Keratinocyte (primary cell): ENCODE data around the gene USP48. TPM values are rescaled to one million over a fixed set of nuclear protein-coding genes. Genes with fewer than 3 reads are reported as not detected.

Experiments used
- DNase-seq: peaks from one replicate; pipeline ENCODE4 v3.0.0-alpha.2; 2011; ENCODE audit warnings: low read depth, missing footprints, low spot score
- FAIRE-seq: peaks from 2 replicates; lab custom pipeline; 2011; peaks lifted over from hg19 to GRCh38; lab: Jason Lieb, UNC
- H2AFZ ChIP-seq: 2 replicates; pipeline ENCODE4 v1.6.0; 2012; ENCODE audit warnings: low read length, control low read depth, inconsistent platforms; ENCODE audit not compliant: control insufficient read depth
- H3K27ac ChIP-seq: 2 replicates; pipeline ENCODE4 v1.5.1; 2011; ENCODE audit warnings: low read length; ENCODE audit not compliant: control insufficient read depth, insufficient read depth
- H3K27me3 ChIP-seq: 3 replicates; pipeline ENCODE4 v1.6.0; 2011; ENCODE audit warnings: low read length; ENCODE audit not compliant: control insufficient read depth, insufficient read depth; ENCODE audit errors: extremely low read depth
- H3K36me3 ChIP-seq, 2 experiments: 2 replicates in 1 of 2; 3 replicates in 1 of 2; pipeline ENCODE4 v1.5.1; 2011; ENCODE audit warnings: low read length in 2 of 2, mild to moderate bottlenecking in 1 of 2; ENCODE audit not compliant: control insufficient read depth in 2 of 2, insufficient read depth in 2 of 2; ENCODE audit errors: extremely low read depth in 1 of 2
- H3K4me1 ChIP-seq: 3 replicates; pipeline ENCODE4 v1.5.1; 2011; ENCODE audit warnings: low read length; ENCODE audit not compliant: control insufficient read depth, insufficient read depth; ENCODE audit errors: extremely low read depth
- H3K4me2 ChIP-seq: 3 replicates; pipeline ENCODE4 v1.6.0; 2011; ENCODE audit warnings: low read depth, low read length; ENCODE audit not compliant: control insufficient read depth, insufficient read depth; ENCODE audit errors: extremely low read depth
- H3K4me3 ChIP-seq, 3 experiments: fragments of 200-600 bp in 1 of 3; sonication (generic) in 1 of 3; 2 replicates in 2 of 3; 3 replicates in 1 of 3; pipeline ENCODE4 v1.5.1; 2011 to 2016; ENCODE audit warnings: low read length in 3 of 3, mild to moderate bottlenecking in 3 of 3, control low read depth in 2 of 3, inconsistent platforms in 1 of 3, low read depth in 1 of 3, mixed read lengths in 1 of 3, mixed run types in 1 of 3, moderate library complexity in 1 of 3; ENCODE audit not compliant: control insufficient read depth in 2 of 3, insufficient read depth in 2 of 3; ENCODE audit errors: extremely low read depth in 1 of 3
- H3K79me2 ChIP-seq: 2 replicates; pipeline ENCODE4 v1.6.0; 2012; ENCODE audit warnings: low read length; ENCODE audit not compliant: control insufficient read depth, insufficient read depth
- H3K9ac ChIP-seq: 3 replicates; pipeline ENCODE4 v1.6.0; 2011; ENCODE audit warnings: low read length; ENCODE audit not compliant: control insufficient read depth, insufficient read depth; ENCODE audit errors: extremely low read depth
- H3K9me1 ChIP-seq: 3 replicates; pipeline ENCODE4 v1.6.0; 2011; ENCODE audit warnings: low read length; ENCODE audit not compliant: control insufficient read depth, insufficient read depth; ENCODE audit errors: extremely low read depth
- H3K9me3 ChIP-seq: 2 replicates; pipeline ENCODE4 v1.5.1; 2012; ENCODE audit warnings: low read depth, low read length; ENCODE audit not compliant: control insufficient read depth
- H4K20me1 ChIP-seq: 3 replicates; pipeline ENCODE4 v1.6.0; 2011; ENCODE audit warnings: low read length; ENCODE audit not compliant: control insufficient read depth, insufficient read depth; ENCODE audit errors: extremely low read depth
- EZH2 ChIP-seq: IDR thresholded peaks from one replicate; pipeline ENCODE4 v1.6.1; 2012; ENCODE audit warnings: inconsistent platforms, mild to moderate bottlenecking, low read length, moderate library complexity
- dilution Hi-C: fragments of 300-500 bp; cut with MboI; formaldehyde crosslinking; loops from one replicate; pipeline ENCODE4 v1.7.0; 2020; ENCODE audit warnings: low sequenced_read_pairs; ENCODE audit not compliant: extremely low pct_ligation_motif_present
- polyA plus RNA-seq, 5 experiments: library from polyadenylated mRNA; depleted of rRNA in 3 of 5; stranded (reverse) in 3 of 5; stranded (forward) in 1 of 5; unstranded in 1 of 5; fragments of >200 nt; gene quantifications; 1 replicate in 1 of 5; 2 replicates in 3 of 5; 3 replicates in 1 of 5; pipeline versions ENCODE4 v1.2.1 to v1.2.3, GENCODE V29; 2011 to 2012; ENCODE audit warnings: missing spikeins in 2 of 5, low read depth in 1 of 5, low replicate concordance in 1 of 5
- TF ChIP-seq, protein P1 (sequence below), 3 experiments: IDR thresholded peaks in 1 of 3; conservative IDR thresholded peaks in 1 of 3; optimal IDR thresholded peaks in 1 of 3; 2 replicates in 2 of 3; 3 replicates in 1 of 3; pipeline versions ENCODE3 to v1.5.1; 2011; ENCODE audit warnings: low read length in 3 of 3, mild to moderate bottlenecking in 3 of 3, moderate library complexity in 2 of 3, control low read depth in 1 of 3, inconsistent platforms in 1 of 3; ENCODE audit not compliant: insufficient read depth in 2 of 3; ENCODE audit errors: extremely low read depth in 1 of 3

The USP48 gene
- polyA plus RNA-seq, 1 donor (not counting 4 experiments of a cell fraction or from before 2014, with no cell fraction given) = 33.0 TPM

DNA sequence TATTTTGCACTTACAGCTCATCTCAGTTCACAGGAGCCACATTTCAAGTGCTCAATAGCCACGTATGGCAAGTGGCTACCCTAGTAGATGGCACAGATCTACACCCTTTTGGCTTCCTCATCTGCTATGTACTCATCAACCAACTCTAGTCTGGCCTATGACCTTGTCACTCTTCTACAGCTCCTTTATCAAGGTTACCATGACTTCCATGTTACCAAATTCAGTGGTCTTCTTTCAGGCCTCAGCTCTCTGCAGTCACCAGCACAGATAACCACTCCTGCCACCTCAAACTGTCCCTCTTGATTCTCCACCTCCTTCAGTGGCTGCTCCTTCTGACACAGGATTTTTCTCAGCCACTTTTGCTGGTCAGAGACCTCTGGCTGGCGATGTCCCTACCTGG is 11.7 kb upstream of the USP48 start:
- Histone ChIP-seq H3K27me3 (no peaks in the 10 kb centered on the region), H3K4me3 (no peak overlapping the region), H3K9me1 (no peaks in the 10 kb centered on the region), H3K9me3 (peaks cover 4% of the 10 kb centered on the region), H4K20me1 (no peaks in the 10 kb centered on the region), H3K36me3 (no peaks in the 10 kb centered on the region), H3K4me2 (no peak overlapping the region), H3K79me2 (no peaks in the 10 kb centered on the region), H3K9ac (no peak overlapping the region), H3K4me1 (peaks cover 3% of the 10 kb centered on the region), H2AFZ (no peak overlapping the region), H3K27ac (no peak overlapping the region)
- dilution Hi-C loops = no loop called here
- TF ChIP-seq, protein P1, sequence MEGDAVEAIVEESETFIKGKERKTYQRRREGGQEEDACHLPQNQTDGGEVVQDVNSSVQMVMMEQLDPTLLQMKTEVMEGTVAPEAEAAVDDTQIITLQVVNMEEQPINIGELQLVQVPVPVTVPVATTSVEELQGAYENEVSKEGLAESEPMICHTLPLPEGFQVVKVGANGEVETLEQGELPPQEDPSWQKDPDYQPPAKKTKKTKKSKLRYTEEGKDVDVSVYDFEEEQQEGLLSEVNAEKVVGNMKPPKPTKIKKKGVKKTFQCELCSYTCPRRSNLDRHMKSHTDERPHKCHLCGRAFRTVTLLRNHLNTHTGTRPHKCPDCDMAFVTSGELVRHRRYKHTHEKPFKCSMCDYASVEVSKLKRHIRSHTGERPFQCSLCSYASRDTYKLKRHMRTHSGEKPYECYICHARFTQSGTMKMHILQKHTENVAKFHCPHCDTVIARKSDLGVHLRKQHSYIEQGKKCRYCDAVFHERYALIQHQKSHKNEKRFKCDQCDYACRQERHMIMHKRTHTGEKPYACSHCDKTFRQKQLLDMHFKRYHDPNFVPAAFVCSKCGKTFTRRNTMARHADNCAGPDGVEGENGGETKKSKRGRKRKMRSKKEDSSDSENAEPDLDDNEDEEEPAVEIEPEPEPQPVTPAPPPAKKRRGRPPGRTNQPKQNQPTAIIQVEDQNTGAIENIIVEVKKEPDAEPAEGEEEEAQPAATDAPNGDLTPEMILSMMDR (optimal IDR thresholded peaks at IDR 0.05 in 1 of 3, IDR thresholded peaks at IDR 0.05 in 1 of 3, conservative IDR thresholded peaks at IDR 0.05 in 1 of 3; ENCODE audit: extremely low read depth in 1 of 3, insufficient read depth in 2 of 3, low read length in 3 of 3) = no peak
- no peak for TF ChIP-seq EZH2
- FAIRE-seq (no peak), DNase-seq (no peak)

DNA sequence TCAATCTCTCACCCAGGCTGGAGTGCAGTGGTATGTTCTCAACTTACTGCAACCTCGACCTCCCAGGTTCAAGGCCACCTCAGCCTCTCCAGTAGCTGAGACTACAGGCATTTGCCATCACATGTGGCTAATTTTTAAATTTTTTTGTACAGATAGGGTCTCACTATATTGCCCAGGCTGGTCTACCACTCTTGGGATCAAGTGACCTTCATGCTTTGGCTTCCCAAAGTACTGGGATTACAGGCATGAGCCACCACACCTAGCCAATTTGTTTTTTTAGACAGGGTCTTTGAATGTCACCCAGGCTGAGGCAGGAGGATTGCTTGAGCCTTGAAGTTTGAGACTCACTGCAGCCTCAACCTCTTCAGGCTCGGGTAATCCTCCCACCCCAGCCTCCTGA is 10.2 kb upstream of the USP48 start:
- H2AFZ ChIP-seq = no peak overlapping the region
- no peak for DNase-seq
- no peak overlapping the region for H3K4me2 ChIP-seq
- H3K36me3 ChIP-seq = no peaks in the 10 kb centered on the region
- H3K27me3 ChIP-seq = no peaks in the 10 kb centered on the region
- no peak overlapping the region for H3K27ac ChIP-seq
- no peaks in the 10 kb centered on the region for H4K20me1 ChIP-seq
- FAIRE-seq = no peak
- dilution Hi-C loops = no loop called here
- H3K9me1 ChIP-seq = no peaks in the 10 kb centered on the region
- H3K79me2 ChIP-seq = no peaks in the 10 kb centered on the region
- no peak overlapping the region for H3K9ac ChIP-seq
- no peak for TF ChIP-seq EZH2
- TF ChIP-seq, protein P1 (optimal IDR thresholded peaks at IDR 0.05 in 1 of 3, IDR thresholded peaks at IDR 0.05 in 1 of 3, conservative IDR thresholded peaks at IDR 0.05 in 1 of 3; ENCODE audit: extremely low read depth in 1 of 3, insufficient read depth in 2 of 3, low read length in 3 of 3) = no peak
- peaks cover 4% of the 10 kb centered on the region for H3K9me3 ChIP-seq
- H3K4me1 ChIP-seq = peaks cover 10% of the 10 kb centered on the region
- no peak overlapping the region for H3K4me3 ChIP-seq
